GM19099 (cell line): Measurements from ENCODE around the gene GARIN5A.

Experiments
- POLR2A ChIP-seq: IDR thresholded peaks from 3 replicates; pipeline ENCODE4 v1.6.1; 2011; ENCODE audit warnings: low read depth; ENCODE audit not compliant: insufficient read length; ENCODE audit errors: extremely low read depth

Gene GARIN5A

GRCh38 chr19:50496189-50497021, 19.8 kb upstream of the GARIN5A start:
- no peak for TF ChIP-seq POLR2A

- no peak for TF ChIP-seq POLR2A
Observed at GRCh38 chr19:50495020-50495531, 18.4 kb upstream of the GARIN5A start.

- no peak for TF ChIP-seq POLR2A
Observed at GRCh38 chr19:50494186-50495019, 17.8 kb upstream of the GARIN5A start.

- TF ChIP-seq POLR2A = no peak
Observed at GRCh38 chr19:50493171-50493570, 16.5 kb upstream of the GARIN5A start.

GRCh38 chr19:50492303-50493052, 15.8 kb upstream of the GARIN5A start:
- no peak for TF ChIP-seq POLR2A

- TF ChIP-seq POLR2A = no peak
Observed at GRCh38 chr19:50490991-50491472, 14.4 kb upstream of the GARIN5A start.

- no peak for TF ChIP-seq POLR2A
Observed at GRCh38 chr19:50490411-50490811, 13.8 kb upstream of the GARIN5A start.

GRCh38 chr19:50489461-50490011, 12.9 kb upstream of the GARIN5A start:
- TF ChIP-seq POLR2A = no peak

GRCh38 chr19:50488389-50489194, 11.9 kb upstream of the GARIN5A start:
- TF ChIP-seq POLR2A = no peak

GRCh38 chr19:50486823-50487515, 10.3 kb upstream of the GARIN5A start:
- TF ChIP-seq POLR2A = no peak

GRCh38 chr19:50485284-50485955, 8.8 kb upstream of the GARIN5A start:
- no peak for TF ChIP-seq POLR2A

GRCh38 chr19:50482916-50483315, 6.3 kb upstream of the GARIN5A start:
- no peak for TF ChIP-seq POLR2A
